HCT116 (cell line): ENCODE measurements around the gene HAVCR2. TPM values are rescaled to one million over a fixed set of nuclear protein-coding genes. Genes with fewer than 3 reads are reported as not detected.

Source experiments
- ATAC-seq: fragments of 200-7000 bp; cut with Tn5 transposase; 2 replicates; pipeline ENCODE4 v1.9.1; 2020; ENCODE audit warnings: mild to moderate bottlenecking, moderate library complexity
- BruUV-seq: library from RNA; stranded (reverse); fragments of 400-500 nt; replicated peaks from 2 replicates; lab custom pipeline; 2021; lab: Mats Ljungman, UMichigan
- CTCF ChIA-PET: fragments of 300-600 bp; sonication (Branson Sonifier 250); formaldehyde crosslinking; loops from one replicate; lab custom pipeline; 2021; ENCODE audit warnings: antibody characterized with exemption; lab: Charles Lee
- POLR2A ChIA-PET: fragments of 300-600, 350-600 bp; sonication (Branson Sonifier 250); formaldehyde crosslinking; loops from one replicate; lab custom pipeline; 2021; ENCODE audit warnings: antibody characterized with exemption; lab: Charles Lee
- RAD21 ChIA-PET, 2 experiments: fragments of 300-600 bp; sonication (Branson Sonifier 250); formaldehyde crosslinking; loops; one replicate each; lab custom pipeline; 2023; ENCODE audit warnings: low total read pairs in 2 of 2; ENCODE audit not compliant: uncharacterized antibody in 2 of 2, unreplicated experiment in 2 of 2, low non-redundant PET in 1 of 2; lab: Charles Lee
- DNase-seq: peaks from one replicate; pipeline ENCODE4 v3.0.0-alpha.2; 2010; ENCODE audit warnings: low read depth, low spot score
- H2AFZ ChIP-seq: fragments of 200-600 bp; shearing (Covaris generic), sonication (generic); 2 replicates; pipeline ENCODE4 v1.6.1; 2017; ENCODE audit warnings: low read depth, mixed run types, mixed read lengths, antibody characterized with exemption, low read length; ENCODE audit not compliant: poor library complexity, severe bottlenecking
- H3K27ac ChIP-seq: 2 replicates; pipeline ENCODE4 v1.5.1; 2012; ENCODE audit warnings: low read depth, low read length
- H3K27me3 ChIP-seq: fragments of 200-600 bp; sonication (generic); 2 replicates; pipeline ENCODE4 v1.6.1; 2016; ENCODE audit warnings: mixed run types, low read length, mixed read lengths; ENCODE audit not compliant: insufficient read depth
- H3K36me3 ChIP-seq, 2 experiments: fragments of 200-500 bp in 1 of 2; fragments of 200-600 bp in 1 of 2; sonication (Bioruptor generic) in 1 of 2; sonication (generic) in 1 of 2; 2 replicates each; pipeline versions ENCODE4 v1.5.1 to v1.6.1; 2014 to 2016; ENCODE audit warnings: low read length in 2 of 2, inconsistent platforms in 1 of 2, mixed read lengths in 1 of 2, mixed run types in 1 of 2; ENCODE audit not compliant: insufficient read depth in 2 of 2, control insufficient read depth in 1 of 2
- H3K4me1 ChIP-seq, 2 experiments: fragments of 200-600 bp in 1 of 2; sonication (generic) in 1 of 2; 2 replicates each; pipeline versions ENCODE4 v1.5.1 to v1.6.1; 2012 to 2017; ENCODE audit warnings: low read length in 2 of 2, inconsistent platforms in 1 of 2, mild to moderate bottlenecking in 1 of 2, mixed read lengths in 1 of 2, mixed run types in 1 of 2, moderate library complexity in 1 of 2; ENCODE audit not compliant: insufficient read depth in 2 of 2, control insufficient read depth in 1 of 2
- H3K4me2 ChIP-seq: fragments of 200-600 bp; sonication (generic); 2 replicates; pipeline ENCODE4 v1.6.1; 2017; ENCODE audit warnings: mixed run types, low read length, mixed read lengths
- H3K4me3 ChIP-seq, 2 experiments: fragments of 200-600 bp in 1 of 2; sonication (generic) in 1 of 2; replicated peaks in 1 of 2; 2 replicates each; pipeline ENCODE4 v1.5.1; 2011 to 2016; ENCODE audit warnings: low read length in 2 of 2, control low read depth in 1 of 2, low read depth in 1 of 2, mild to moderate bottlenecking in 1 of 2, mixed read lengths in 1 of 2, mixed run types in 1 of 2
- H3K79me2 ChIP-seq: fragments of 200-600 bp; sonication (generic); 2 replicates; pipeline ENCODE4 v1.6.1; 2017; ENCODE audit warnings: mild to moderate bottlenecking, mixed run types, low read length, moderate library complexity, mixed read lengths; ENCODE audit not compliant: insufficient read depth
- H3K9ac ChIP-seq: fragments of 200-600 bp; sonication (generic); 2 replicates; pipeline ENCODE4 v1.6.1; 2016; ENCODE audit warnings: low read length, mixed read lengths
- H3K9me2 ChIP-seq: fragments of 200-600 bp; sonication (generic), shearing (Covaris generic); 2 replicates; pipeline ENCODE4 v1.6.1; 2017; ENCODE audit warnings: mixed run types, mild to moderate bottlenecking, moderate library complexity; ENCODE audit not compliant: insufficient read depth
- H3K9me3 ChIP-seq, 2 experiments: fragments of 200-500 bp in 1 of 2; fragments of 200-600 bp in 1 of 2; sonication (Bioruptor generic) in 1 of 2; sonication (generic) in 1 of 2; 2 replicates each; pipeline ENCODE4 v1.6.1; 2014 to 2017; ENCODE audit warnings: low read length in 2 of 2, mixed read lengths in 2 of 2, inconsistent platforms in 1 of 2, low read depth in 1 of 2, mild to moderate bottlenecking in 1 of 2, mixed run types in 1 of 2, moderate library complexity in 1 of 2; ENCODE audit not compliant: control insufficient read depth in 1 of 2, insufficient read depth in 1 of 2
- H4K20me1 ChIP-seq: fragments of 200-600 bp; sonication (generic), shearing (Covaris generic); 2 replicates; pipeline ENCODE4 v1.6.1; 2017; ENCODE audit warnings: mixed run types, mild to moderate bottlenecking, moderate library complexity; ENCODE audit not compliant: insufficient read depth
- CBX3 ChIP-seq: IDR thresholded peaks from 2 replicates; pipeline ENCODE4 v1.6.1; 2012; ENCODE audit warnings: low read depth
- CEBPB ChIP-seq: IDR thresholded peaks from 2 replicates; pipeline ENCODE4 v1.6.1; 2012; ENCODE audit warnings: low read depth
- CTCF ChIP-seq, 3 experiments: fragments of 200-600 bp in 1 of 3; sonication (generic) in 1 of 3; IDR thresholded peaks in 2 of 3; conservative IDR thresholded peaks in 1 of 3; 2 replicates each; pipeline ENCODE4 v1.5.1; 2012 to 2017; ENCODE audit warnings: low read depth in 2 of 3, low read length in 2 of 3, antibody characterized with exemption in 1 of 3, borderline replicate concordance in 1 of 3, control low read depth in 1 of 3, mild to moderate bottlenecking in 1 of 3, mixed read lengths in 1 of 3, mixed run types in 1 of 3, moderate library complexity in 1 of 3; ENCODE audit not compliant: insufficient read depth in 1 of 3
- ELF1 ChIP-seq: IDR thresholded peaks from 2 replicates; pipeline ENCODE4 v1.6.1; 2012; ENCODE audit warnings: low read depth, borderline replicate concordance
- FOSL1 ChIP-seq: IDR thresholded peaks from 2 replicates; pipeline ENCODE4 v1.6.1; 2012; ENCODE audit warnings: low read depth
- JUND ChIP-seq: IDR thresholded peaks from 2 replicates; pipeline ENCODE4 v1.6.1; 2012
- POLR2AphosphoS5 ChIP-seq: IDR thresholded peaks from 2 replicates; pipeline ENCODE4 v1.6.1; 2011; ENCODE audit warnings: mild to moderate bottlenecking, low read depth, low read length, moderate library complexity
- RAD21 ChIP-seq: IDR thresholded peaks from 2 replicates; pipeline ENCODE4 v1.6.1; 2012; ENCODE audit warnings: low read depth, mild to moderate bottlenecking
- REST ChIP-seq: IDR thresholded peaks from 2 replicates; pipeline ENCODE4 v1.6.1; 2012; ENCODE audit warnings: low read depth
- SIN3A ChIP-seq: IDR thresholded peaks from 2 replicates; pipeline ENCODE4 v1.6.1; 2012; ENCODE audit warnings: low read depth
- SP1 ChIP-seq: IDR thresholded peaks from 2 replicates; pipeline ENCODE4 v1.6.1; 2012; ENCODE audit warnings: low read depth
- SRF ChIP-seq: IDR thresholded peaks from 2 replicates; pipeline ENCODE4 v1.6.1; 2012; ENCODE audit warnings: low read depth
- YY1 ChIP-seq: IDR thresholded peaks from 2 replicates; pipeline ENCODE4 v1.6.1; 2011; ENCODE audit warnings: low read length, low read depth, moderate library complexity, mild to moderate bottlenecking; ENCODE audit not compliant: insufficient replicate concordance; ENCODE audit errors: extremely low read depth
- ZFX ChIP-seq: fragments of 450-650 bp; IDR thresholded peaks from 2 replicates; pipeline ENCODE4 v1.6.1; 2017
- ZNF274 ChIP-seq: fragments of 200-500 bp; sonication (Bioruptor generic); IDR thresholded peaks from 2 replicates; pipeline ENCODE4 v1.6.1; 2014; ENCODE audit warnings: mild to moderate bottlenecking, low read depth, low read length, inconsistent platforms
- intact Hi-C: fragments of 100-400 bp; cut with micrococcal nuclease; formaldehyde crosslinking; loops from 2 replicates; pipeline ENCODE4 v1.10.0; 2022
- total RNA-seq: library from RNA; stranded (reverse); gene quantifications from one replicate; pipeline ENCODE4 v1.2.1, GENCODE V29; 2021; ENCODE audit not compliant: unreplicated experiment
- TF ChIP-seq, protein P1 (sequence below): IDR thresholded peaks from 2 replicates; pipeline ENCODE4 v1.6.1; 2012

HAVCR2 gene
- total RNA-seq, 1 experiment from 2014 or later, result 0.07 TPM

DNA sequence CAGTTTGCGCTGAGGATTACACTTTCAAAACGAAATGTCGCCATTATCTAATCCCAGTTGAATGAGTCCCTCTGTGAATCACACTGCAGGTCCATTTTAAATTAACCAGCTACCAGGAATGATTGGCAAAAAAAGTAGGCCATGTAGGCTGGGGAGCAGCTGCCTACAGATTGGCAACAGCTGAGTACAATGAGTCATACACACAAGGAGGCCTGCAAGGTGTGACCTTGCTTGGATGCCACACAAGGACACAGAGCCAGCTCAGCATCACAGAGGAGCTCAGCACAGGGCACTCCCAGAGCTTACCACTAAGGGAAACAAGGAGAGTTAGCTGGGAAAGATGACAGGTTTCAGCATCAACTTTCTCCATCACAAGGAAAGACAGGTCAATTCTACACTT lies 62.8 kb downstream of the HAVCR2 start:
- Histone ChIP-seq H3K9ac (no peak overlapping the region), H2AFZ (peak overlapping the region; percentile 30), H3K27me3 (no peaks in the 10 kb centered on the region), H3K4me3 (no peak overlapping the region), H3K9me3 (no peaks in the 10 kb centered on the region), H4K20me1 (no peaks in the 10 kb centered on the region), H3K27ac (no peak overlapping the region), H3K4me2 (peak overlapping the region; percentile 23; the same call in 1 of the 2 replicates), H3K79me2 (no peaks in the 10 kb centered on the region), H3K4me1 (peaks cover 0 to 37% of the 10 kb centered on the region in 2 experiments; a peak in 2 of 4 replicates), H3K36me3 (no peaks in the 10 kb centered on the region), H3K9me2 (no peaks in the 10 kb centered on the region)
- CTCF ChIA-PET, result no interaction called here
- RAD21 ChIA-PET, result no interaction called here
- peak; percentile 83 for ATAC-seq
- intact Hi-C loops, result no loop called here
- peak; percentile 31; the same call in 1 of the 2 replicates for TF ChIP-seq JUND
- no peak for TF ChIP-seq POLR2AphosphoS5
- peak; percentile 28 for DNase-seq
- POLR2A ChIA-PET, result no interaction called here
- no TSS peak for BruUV-seq

GRCh38 chr5:157045601-157046000 lies 63.2 kb downstream of the HAVCR2 start:
- POLR2A ChIA-PET, result no interaction called here
- peak overlapping the region; percentile 30 for H2AFZ ChIP-seq
- no TSS peak for BruUV-seq
- no peak for DNase-seq
- no peaks in the 10 kb centered on the region for H3K9me3 ChIP-seq
- H3K27ac ChIP-seq, result no peak overlapping the region
- RAD21 ChIA-PET, result no interaction called here
- H3K4me1 ChIP-seq, result peaks cover 0 to 35% of the 10 kb centered on the region in 2 experiments; a peak in 2 of 4 replicates
- H3K79me2 ChIP-seq, result no peaks in the 10 kb centered on the region
- CTCF ChIA-PET, result interaction anchor here (1.2 kb wide), 1 partner anchor 103 kb away, joined by 3 read pairs; no protein-coding TSS in a partner anchor
- TF ChIP-seq YY1 (no peak), CEBPB (no peak), ELF1 (no peak), ZNF274 (no peak), ZFX (no peak), RAD21 (no peak), SRF (no peak), SP1 (no peak), FOSL1 (no peak), POLR2AphosphoS5 (no peak), JUND (no peak), CTCF (IDR thresholded peaks at IDR 0.05 in 2 of 3, conservative IDR thresholded peaks at IDR 0.05 in 1 of 3; ENCODE audit: borderline replicate concordance in 1 of 3, insufficient read depth in 1 of 3, low read depth in 2 of 3, low read length in 2 of 3) (no peak), REST (no peak), CBX3 (no peak), SIN3A (no peak)
- TF ChIP-seq, protein P1, sequence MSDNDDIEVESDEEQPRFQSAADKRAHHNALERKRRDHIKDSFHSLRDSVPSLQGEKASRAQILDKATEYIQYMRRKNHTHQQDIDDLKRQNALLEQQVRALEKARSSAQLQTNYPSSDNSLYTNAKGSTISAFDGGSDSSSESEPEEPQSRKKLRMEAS, result no peak
- no peaks in the 10 kb centered on the region for H3K27me3 ChIP-seq
- ATAC-seq, result peak; percentile 6; the same call in 1 of the 2 replicates
- no peaks in the 10 kb centered on the region for H3K36me3 ChIP-seq
- H3K9ac ChIP-seq, result no peak overlapping the region
- intact Hi-C loops, result no loop called here
- H4K20me1 ChIP-seq, result no peaks in the 10 kb centered on the region
- 0 out of 2 replicates have a peak overlapping the region, but pooled peaks have one; percentile 23 for H3K4me2 ChIP-seq
- H3K9me2 ChIP-seq, result no peaks in the 10 kb centered on the region
- no peak overlapping the region for H3K4me3 ChIP-seq
